Mesodermal cell (in vitro differentiated cells): ENCODE data around the gene ABHD2.

ENCODE experiments used
- H3K27ac ChIP-seq: 2 replicates; pipeline ENCODE4 v1.7.0; 2013; ENCODE audit warnings: mild to moderate bottlenecking, low read depth, low read length, moderate library complexity; ENCODE audit not compliant: severe bottlenecking
- H3K36me3 ChIP-seq: 2 replicates; pipeline ENCODE4 v1.7.1; 2013; ENCODE audit warnings: mild to moderate bottlenecking, low read length, moderate library complexity; ENCODE audit not compliant: control insufficient read depth, insufficient read depth
- H3K4me1 ChIP-seq: one replicate; pipeline ENCODE4 v1.7.1; 2013; ENCODE audit warnings: mild to moderate bottlenecking, low read length; ENCODE audit not compliant: insufficient read depth, control insufficient read depth, poor library complexity, severe bottlenecking
- H3K4me3 ChIP-seq: 2 replicates; pipeline ENCODE4 v1.7.0; 2013; ENCODE audit warnings: low read length, control low read depth, mild to moderate bottlenecking; ENCODE audit not compliant: insufficient read depth, poor library complexity, severe bottlenecking; ENCODE audit errors: extremely low read depth
- H3K9me3 ChIP-seq: 2 replicates; pipeline ENCODE4 v1.7.1; 2013; ENCODE audit warnings: mild to moderate bottlenecking, low read length, moderate library complexity; ENCODE audit not compliant: control insufficient read depth
- WGBS, 2 experiments: methylation state at CpG; one replicate each; pipeline ENCODE4 v1.1.5; 2013; ENCODE audit warnings: missing lambda C conversion rate in 2 of 2; ENCODE audit not compliant: insufficient coverage in 2 of 2; 5-methylcytosine and 5-hydroxymethylcytosine counted together

The ABHD2 gene

DNA sequence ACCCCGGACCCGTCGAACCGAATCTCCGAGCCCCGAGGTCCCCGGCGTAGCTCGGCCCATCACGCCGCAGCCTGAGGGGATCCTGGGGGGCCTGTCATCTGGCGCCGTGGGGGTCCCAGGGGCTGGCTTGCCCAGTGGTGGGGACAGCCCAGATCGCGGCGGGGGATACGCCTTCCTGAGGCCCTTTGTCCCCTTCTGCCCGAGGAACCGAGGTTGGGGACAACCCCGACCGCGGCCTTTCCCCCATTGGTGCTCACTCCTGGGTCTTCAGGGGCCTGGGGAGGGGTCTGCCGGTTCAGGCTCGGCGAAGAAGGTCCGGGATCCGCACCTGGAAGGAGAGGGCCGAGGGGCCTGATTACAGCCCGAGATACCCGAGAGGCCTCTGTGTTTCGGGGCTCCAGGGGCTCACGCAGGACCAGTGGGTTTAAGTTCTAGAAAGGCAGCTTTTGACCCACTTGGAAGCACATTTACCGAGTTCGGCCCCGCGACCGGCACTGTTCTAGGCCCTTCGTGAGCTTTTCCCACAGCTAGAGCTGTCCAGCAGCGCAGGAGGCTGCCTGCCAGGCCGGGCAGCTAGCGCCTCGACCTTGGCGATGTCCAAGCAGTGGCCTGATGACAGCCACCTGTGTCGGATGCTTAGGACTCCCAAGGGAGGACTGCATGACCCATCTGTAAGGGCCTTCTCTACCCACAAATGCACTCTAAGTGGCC, 504 bp downstream of the ABHD2 start:
- Histone ChIP-seq H3K27ac (no peak overlapping the region), H3K36me3 (peaks cover 3% of the 10 kb centered on the region), H3K9me3 (no peaks in the 10 kb centered on the region), H3K4me3 (peak overlapping the region; percentile 79), H3K4me1 (peaks cover 18% of the 10 kb centered on the region)
- WGBS, 2 experiments, result 17 to 22% methylated on average over 40 to 41 of the region's 44 CpGs

DNA sequence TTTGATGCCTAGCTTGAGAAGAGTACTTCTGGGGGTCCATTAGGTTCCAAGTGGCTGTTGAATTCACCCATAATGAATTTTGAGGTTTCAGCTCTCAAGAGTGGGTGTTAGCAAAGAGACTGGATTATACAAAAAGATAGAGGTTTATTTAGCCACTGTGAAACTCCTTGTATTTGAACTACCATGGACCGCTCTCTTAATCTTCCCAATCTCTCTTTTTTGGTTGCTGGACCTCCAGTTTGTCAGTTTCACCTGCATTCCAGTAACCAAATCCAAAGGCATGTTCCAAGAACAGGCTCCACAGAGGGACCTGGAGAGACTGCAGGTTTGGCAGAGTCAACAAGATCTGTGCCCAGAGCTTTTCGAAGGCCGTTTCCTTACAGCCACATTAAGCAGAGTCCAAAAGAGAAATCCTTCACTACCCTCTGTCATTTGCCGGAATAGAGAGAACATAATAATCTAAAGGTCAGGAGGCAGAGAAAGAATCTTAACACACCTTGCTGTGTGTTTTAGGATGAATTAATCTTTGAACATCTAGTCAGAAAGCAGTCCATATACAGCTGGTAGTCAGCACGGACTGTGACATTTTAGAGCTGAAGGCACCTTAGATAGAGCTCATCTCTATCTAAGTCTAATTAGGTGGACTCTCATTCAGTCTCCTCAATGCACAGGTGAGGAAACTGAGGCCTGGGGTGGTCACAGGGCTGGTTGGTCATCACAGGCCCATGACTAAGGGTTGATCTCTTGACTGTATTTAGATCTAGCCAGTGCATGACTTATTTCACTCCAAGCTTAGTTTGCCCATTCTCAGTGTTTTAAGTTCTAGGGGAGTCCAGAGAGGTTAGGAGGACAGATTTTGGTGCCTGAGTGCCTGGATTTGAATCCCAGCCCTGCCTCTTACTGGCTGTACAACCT, 1.3 kb downstream of the ABHD2 start:
- H3K4me3 ChIP-seq, result peak overlapping the region; percentile 79
- H3K4me1 ChIP-seq, result peaks cover 18% of the 10 kb centered on the region
- no peaks in the 10 kb centered on the region for H3K9me3 ChIP-seq
- 91 to 100% methylated on average over 2 to 3 of the region's 5 CpGs for WGBS, 2 experiments
- H3K36me3 ChIP-seq, result peaks cover 7% of the 10 kb centered on the region
- no peak overlapping the region for H3K27ac ChIP-seq

DNA sequence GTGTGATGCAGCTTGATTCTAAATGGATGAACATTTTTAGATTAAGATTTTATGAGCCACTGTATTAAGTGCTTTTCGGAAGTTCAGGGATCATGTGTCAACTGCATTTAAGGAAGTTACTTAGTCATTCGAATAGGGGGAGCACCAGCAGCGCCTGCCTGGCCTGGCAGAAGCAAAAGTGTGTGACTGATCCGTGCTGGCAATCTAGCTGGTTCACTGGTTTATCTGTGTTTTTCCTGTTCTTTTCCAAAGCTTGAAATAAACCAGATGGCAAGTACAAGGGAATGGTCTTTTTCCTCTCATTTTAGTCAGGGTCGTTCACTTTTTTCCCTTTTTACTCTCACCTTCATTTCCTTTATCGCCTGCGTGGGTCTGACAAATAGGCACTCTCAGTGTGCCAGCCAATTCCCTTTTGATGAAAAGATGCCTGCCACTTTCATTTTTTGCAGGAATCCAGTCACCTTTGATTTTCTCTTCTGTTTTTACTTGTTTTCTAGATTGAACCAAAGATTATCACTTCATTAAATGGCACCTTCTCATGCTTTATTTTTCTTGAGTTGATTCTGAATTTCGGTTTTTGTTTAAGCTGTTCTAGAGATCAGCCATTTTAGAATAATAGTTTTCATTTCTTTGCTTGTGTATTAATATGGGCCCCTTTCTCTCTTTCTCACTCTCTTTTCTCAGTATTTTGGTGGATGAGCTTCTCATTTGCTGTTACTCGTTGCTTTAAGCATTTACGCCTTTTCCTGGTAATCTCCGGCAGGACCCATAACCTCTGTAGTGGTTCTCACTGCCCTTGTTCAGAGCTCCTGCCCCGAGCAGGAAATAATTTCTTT, 2.8 kb downstream of the ABHD2 start:
- Histone ChIP-seq H3K27ac (peak overlapping the region; percentile 59), H3K36me3 (peaks cover 7% of the 10 kb centered on the region), H3K9me3 (no peaks in the 10 kb centered on the region), H3K4me3 (no peak overlapping the region), H3K4me1 (peaks cover 18% of the 10 kb centered on the region)
- 50 to 57% methylated on average over 7 to 10 of the region's 12 CpGs for WGBS, 2 experiments

DNA sequence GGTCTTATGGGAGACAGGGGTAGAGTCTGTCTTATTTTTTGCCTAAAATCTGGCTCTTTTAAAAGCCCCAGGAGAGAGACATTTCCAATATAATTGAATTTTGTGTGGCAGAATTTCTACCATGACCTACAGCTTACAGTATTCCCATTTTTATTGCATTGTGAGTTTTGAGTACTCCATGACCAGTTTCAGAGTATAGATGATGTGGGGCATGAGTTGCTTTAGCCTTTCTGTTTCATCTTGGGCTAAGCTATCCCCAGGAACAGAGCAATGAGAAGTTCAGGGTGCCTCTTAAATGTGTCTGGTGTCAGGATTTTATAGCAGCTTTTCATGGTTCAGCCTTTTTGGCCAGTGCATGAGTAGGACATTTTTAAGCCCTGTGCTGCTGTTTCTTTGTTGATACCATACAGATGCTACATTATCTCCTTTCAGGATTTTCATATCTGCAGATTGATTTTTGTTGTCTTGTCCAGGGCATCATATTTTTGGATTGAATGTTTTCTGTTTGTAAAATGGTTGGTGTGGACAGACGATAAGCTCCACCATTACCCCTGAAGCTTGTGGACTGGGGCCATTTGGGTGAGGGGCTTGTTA, 3.5 kb downstream of the ABHD2 start:
- Histone ChIP-seq H3K9me3 (no peaks in the 10 kb centered on the region), H3K4me1 (peaks cover 18% of the 10 kb centered on the region), H3K27ac (no peak overlapping the region), H3K36me3 (peaks cover 7% of the 10 kb centered on the region), H3K4me3 (no peak overlapping the region)
- 83 to 100% methylated on average over 1 of the region's 1 CpG for WGBS, 2 experiments

DNA sequence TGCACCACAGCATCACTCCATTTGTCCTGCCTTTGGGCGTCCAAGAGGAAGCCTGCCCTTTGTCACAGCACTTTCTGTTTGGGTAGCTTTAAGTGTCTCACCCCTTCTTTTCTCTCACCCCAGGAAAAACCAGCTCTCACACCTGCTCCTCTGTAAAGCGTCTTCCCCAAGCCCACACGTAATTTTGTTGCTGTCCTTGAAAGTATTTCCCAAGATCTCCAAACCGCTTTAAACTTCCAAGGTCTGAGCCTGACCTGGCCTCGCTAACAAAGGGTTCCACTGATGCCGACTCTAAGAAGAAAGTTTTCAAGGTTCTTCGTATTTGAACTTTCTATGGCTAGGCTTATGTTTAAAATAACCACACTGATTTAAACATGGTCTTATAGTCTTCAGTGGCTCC, 5.3 kb downstream of the ABHD2 start:
- H3K4me1 ChIP-seq, result peaks cover 21% of the 10 kb centered on the region
- no peak overlapping the region for H3K4me3 ChIP-seq
- H3K36me3 ChIP-seq, result peaks cover 7% of the 10 kb centered on the region
- no peaks in the 10 kb centered on the region for H3K9me3 ChIP-seq
- WGBS, 2 experiments, result 94 to 96% methylated on average over 6 to 7 of the region's 7 CpGs
- no peak overlapping the region for H3K27ac ChIP-seq

DNA sequence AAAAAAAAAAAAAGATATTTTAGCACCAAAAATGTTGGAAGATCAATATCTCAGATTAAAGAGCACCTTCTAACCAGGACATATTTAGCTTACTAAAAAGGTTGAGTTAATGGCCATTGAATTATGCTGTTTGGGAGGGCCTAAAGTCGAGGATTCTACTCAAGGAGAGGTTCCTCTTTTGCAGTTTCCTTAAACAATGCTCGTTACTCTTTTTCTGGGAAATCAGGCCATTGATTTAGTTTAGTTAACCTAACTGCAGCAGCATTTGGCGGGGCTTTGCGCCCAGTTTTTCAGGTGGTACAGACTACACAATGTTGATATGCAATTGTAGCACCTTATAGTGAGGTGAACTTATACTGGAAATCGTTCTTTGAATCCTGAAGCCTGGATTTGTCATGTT, 6.8 kb downstream of the ABHD2 start:
- Histone ChIP-seq H3K4me3 (no peak overlapping the region), H3K4me1 (peaks cover 21% of the 10 kb centered on the region), H3K9me3 (no peaks in the 10 kb centered on the region), H3K36me3 (peaks cover 7% of the 10 kb centered on the region), H3K27ac (no peak overlapping the region)
- 91 to 100% methylated on average over 4 to 5 of the region's 5 CpGs for WGBS, 2 experiments

DNA sequence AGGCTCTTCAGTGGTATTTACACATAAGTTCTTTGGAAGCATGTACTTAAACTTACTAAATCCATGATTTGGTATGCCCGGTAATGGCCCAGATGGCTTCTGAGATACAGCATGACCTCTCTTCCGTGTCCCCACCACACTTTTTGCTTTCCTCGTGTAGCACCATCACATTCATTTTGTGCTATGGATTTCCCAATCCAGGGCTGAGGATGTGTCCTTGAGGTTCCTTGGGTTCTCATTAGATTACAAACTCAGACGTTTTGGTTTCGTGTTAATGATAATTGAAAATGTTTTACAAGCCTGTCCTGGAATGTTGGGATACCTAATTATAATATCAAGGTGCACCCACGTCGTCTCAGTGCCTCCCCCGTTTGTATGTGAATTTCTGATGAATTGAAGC, 7.3 kb downstream of the ABHD2 start:
- Histone ChIP-seq H3K36me3 (peaks cover 7% of the 10 kb centered on the region), H3K4me1 (peaks cover 21% of the 10 kb centered on the region), H3K27ac (no peak overlapping the region), H3K9me3 (no peaks in the 10 kb centered on the region), H3K4me3 (no peak overlapping the region)
- WGBS, 2 experiments, result 85 to 94% methylated on average over 2 to 3 of the region's 8 CpGs

DNA sequence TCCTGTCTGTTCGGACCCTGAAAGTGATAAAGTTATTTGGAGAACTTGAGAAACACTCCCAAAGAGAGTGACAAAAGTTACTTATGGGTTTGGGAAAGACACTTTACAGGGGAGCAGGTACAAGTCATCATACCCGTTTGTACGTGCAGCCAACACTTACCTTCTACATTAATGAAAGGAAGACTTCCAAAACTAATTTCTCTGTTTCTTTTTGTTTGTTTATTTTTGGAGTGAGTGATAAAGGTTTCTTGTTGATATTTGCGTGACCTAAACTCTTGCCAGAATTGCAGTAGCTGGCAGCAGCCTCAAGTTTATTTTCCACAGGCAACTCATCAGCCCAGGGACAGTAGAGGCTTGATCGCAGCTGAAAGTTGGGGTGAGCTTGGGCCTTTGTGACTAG, 8.4 kb downstream of the ABHD2 start:
- Histone ChIP-seq H3K4me3 (no peak overlapping the region), H3K27ac (no peak overlapping the region)
- 90 to 92% methylated on average over 1 to 2 of the region's 5 CpGs for WGBS, 2 experiments

DNA sequence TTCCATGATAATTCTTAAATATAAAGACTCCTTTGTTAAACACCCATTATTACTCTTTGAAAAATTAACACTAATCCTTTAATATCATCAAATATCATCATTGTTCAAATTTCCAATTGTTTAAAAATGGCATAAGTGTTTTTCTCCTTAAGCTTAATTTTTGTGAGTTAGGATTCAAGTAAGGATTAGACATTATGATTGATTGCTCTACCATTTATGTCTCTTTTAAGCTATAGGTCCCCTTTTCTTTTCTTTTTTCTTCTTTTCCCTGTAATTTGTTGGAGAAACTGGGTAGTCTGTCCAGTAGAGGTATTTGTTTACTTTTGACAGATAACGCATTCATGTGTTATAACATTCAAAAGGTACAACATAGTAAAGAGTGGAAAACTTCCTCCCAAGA, 9.1 kb downstream of the ABHD2 start:
- H3K4me3 ChIP-seq, result no peak overlapping the region
- peaks cover 7% of the 10 kb centered on the region for H3K36me3 ChIP-seq
- H3K9me3 ChIP-seq, result no peaks in the 10 kb centered on the region
- no CpG with 5 or more reads among the region's 1 CpG for WGBS, 2 experiments
- no peak overlapping the region for H3K27ac ChIP-seq
- peaks cover 27% of the 10 kb centered on the region for H3K4me1 ChIP-seq

More for the DNA sequence above, 8.4 kb downstream of the ABHD2 start:
- no peaks in the 10 kb centered on the region for H3K9me3 ChIP-seq
- peaks cover 7% of the 10 kb centered on the region for H3K36me3 ChIP-seq
- peaks cover 22% of the 10 kb centered on the region for H3K4me1 ChIP-seq

DNA sequence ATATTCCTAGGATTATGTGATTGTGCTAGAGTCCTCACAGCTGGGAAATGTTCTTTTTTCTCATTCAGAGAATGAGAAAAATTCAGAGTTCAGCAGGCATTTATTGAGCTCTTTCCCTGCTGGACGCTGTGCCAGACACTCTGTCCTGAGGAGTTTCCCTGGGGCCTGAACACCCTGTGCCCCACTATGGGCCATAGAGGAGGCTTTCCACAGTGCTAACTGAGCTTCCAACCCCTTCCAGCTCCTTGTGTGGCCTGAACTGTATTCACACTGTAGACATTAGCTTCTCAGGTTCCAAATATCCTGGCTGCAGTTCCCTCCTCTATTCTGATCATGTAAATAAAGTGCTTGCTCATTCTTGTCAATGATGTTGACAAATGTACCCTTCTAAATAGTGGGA, 10.0 kb downstream of the ABHD2 start:
- Histone ChIP-seq H3K9me3 (no peaks in the 10 kb centered on the region), H3K27ac (no peak overlapping the region), H3K36me3 (peaks cover 14% of the 10 kb centered on the region), H3K4me3 (no peak overlapping the region), H3K4me1 (peaks cover 32% of the 10 kb centered on the region)
- 75 to 100% methylated on average over 1 of the region's 1 CpG for WGBS, 2 experiments
